ENCODE data around the gene MMP15. TPM values are rescaled to one million over a fixed set of nuclear protein-coding genes. Genes with fewer than 3 reads are reported as not detected.

The MMP15 gene
- total RNA-seq, 1 experiment from 2014 or later, result 55.5 TPM

GRCh38 chr16:58046054-58046881 lies 20.7 kb downstream of the MMP15 start:
- Mint-ChIP-seq H3K36me3 (peaks cover 9% of the 10 kb centered on the region), H3K4me3 (no peak overlapping the region), H3K4me1 (peaks cover 20% of the 10 kb centered on the region), H3K27ac (no peak overlapping the region), H3K9me3 (peaks cover 7% of the 10 kb centered on the region), H3K27me3 (ENCODE audit: low read depth) (no peaks in the 10 kb centered on the region)
- DNase-seq (ENCODE audit: low spot score) (no peak), ATAC-seq (no peak)
- TF ChIP-seq TEAD1 (CRISPR knock-in tag; IDR thresholded peaks at IDR 0.05) (0 out of 2 replicates have a peak, but pooled peaks have one; percentile 4), ATF3 (CRISPR knock-in tag; conservative IDR thresholded peaks at IDR 0.05) (no peak)
- CTCF ChIA-PET, result interaction anchor here (1.0 to 4.7 kb wide), 5 partner anchors 12 to 83 kb away, joined by 3 to 36 read pairs (median 5); partner anchors contain the start of gene CFAP20
- POLR2A ChIA-PET, result no interaction called here

DNA sequence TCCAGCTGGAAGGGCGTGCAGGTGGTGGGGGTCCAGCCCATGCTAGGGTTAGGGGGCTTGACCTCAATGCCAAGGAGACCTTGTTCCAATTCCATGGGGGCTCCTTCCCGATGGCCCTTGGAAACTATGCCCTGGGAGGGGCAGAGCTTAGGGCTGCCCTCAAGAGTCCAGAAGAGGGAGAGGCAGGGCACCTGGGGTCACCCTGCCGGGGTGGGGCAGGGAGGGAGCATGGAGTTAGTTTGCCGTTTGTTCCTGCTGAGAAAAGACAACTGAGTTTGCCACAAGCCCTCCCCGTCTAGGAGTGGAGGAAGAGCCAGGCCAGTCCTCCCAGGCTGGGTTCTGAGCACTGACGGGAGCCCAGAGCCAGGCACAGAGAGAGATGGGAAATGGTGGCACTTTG lies 21.4 kb downstream of the MMP15 start:
- DNase-seq (ENCODE audit: low spot score) (no peak), ATAC-seq (no peak)
- ChIA-PET CTCF (interaction anchor here (0.9 to 4.7 kb wide), 6 partner anchors 13 to 82 kb away, joined by 3 to 36 read pairs (median 8); partner anchors contain the start of gene CFAP20), POLR2A (no interaction called here)
- TF ChIP-seq ZNF416 (CRISPR knock-in tag; IDR thresholded peaks at IDR 0.05) (no peak), ZNF121 (CRISPR knock-in tag; IDR thresholded peaks at IDR 0.05) (no peak), ZNF263 (CRISPR knock-in tag; IDR thresholded peaks at IDR 0.05; ENCODE audit: low read depth) (no peak), SMAD4 (CRISPR knock-in tag; IDR thresholded peaks at IDR 0.05) (no peak), ZNF219 (CRISPR knock-in tag; IDR thresholded peaks at IDR 0.05; ENCODE audit: borderline replicate concordance) (no peak), ATF1 (CRISPR knock-in tag; IDR thresholded peaks at IDR 0.05) (no peak), NFYB (CRISPR knock-in tag; conservative IDR thresholded peaks at IDR 0.05; ENCODE audit: low read depth) (no peak), MLX (CRISPR knock-in tag; IDR thresholded peaks at IDR 0.05) (no peak), CREB1 (CRISPR knock-in tag; IDR thresholded peaks at IDR 0.05) (no peak), JUN (CRISPR knock-in tag; IDR thresholded peaks at IDR 0.05) (no peak), ZBTB21 (CRISPR knock-in tag; IDR thresholded peaks at IDR 0.05; ENCODE audit: borderline replicate concordance) (no peak), ZMAT4 (CRISPR knock-in tag; IDR thresholded peaks at IDR 0.05) (no peak), FOXK1 (CRISPR knock-in tag; IDR thresholded peaks at IDR 0.05) (no peak)
- TF ChIP-seq, protein P1, sequence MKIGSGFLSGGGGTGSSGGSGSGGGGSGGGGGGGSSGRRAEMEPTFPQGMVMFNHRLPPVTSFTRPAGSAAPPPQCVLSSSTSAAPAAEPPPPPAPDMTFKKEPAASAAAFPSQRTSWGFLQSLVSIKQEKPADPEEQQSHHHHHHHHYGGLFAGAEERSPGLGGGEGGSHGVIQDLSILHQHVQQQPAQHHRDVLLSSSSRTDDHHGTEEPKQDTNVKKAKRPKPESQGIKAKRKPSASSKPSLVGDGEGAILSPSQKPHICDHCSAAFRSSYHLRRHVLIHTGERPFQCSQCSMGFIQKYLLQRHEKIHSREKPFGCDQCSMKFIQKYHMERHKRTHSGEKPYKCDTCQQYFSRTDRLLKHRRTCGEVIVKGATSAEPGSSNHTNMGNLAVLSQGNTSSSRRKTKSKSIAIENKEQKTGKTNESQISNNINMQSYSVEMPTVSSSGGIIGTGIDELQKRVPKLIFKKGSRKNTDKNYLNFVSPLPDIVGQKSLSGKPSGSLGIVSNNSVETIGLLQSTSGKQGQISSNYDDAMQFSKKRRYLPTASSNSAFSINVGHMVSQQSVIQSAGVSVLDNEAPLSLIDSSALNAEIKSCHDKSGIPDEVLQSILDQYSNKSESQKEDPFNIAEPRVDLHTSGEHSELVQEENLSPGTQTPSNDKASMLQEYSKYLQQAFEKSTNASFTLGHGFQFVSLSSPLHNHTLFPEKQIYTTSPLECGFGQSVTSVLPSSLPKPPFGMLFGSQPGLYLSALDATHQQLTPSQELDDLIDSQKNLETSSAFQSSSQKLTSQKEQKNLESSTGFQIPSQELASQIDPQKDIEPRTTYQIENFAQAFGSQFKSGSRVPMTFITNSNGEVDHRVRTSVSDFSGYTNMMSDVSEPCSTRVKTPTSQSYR (CRISPR knock-in tag; IDR thresholded peaks at IDR 0.05), result no peak
- no peak overlapping the region for H3K4me3 Mint-ChIP-seq
- peaks cover 7% of the 10 kb centered on the region for H3K9me3 Mint-ChIP-seq
- H3K27ac Mint-ChIP-seq, result no peak overlapping the region
- H3K36me3 Mint-ChIP-seq, result peaks cover 9% of the 10 kb centered on the region
- H3K4me1 Mint-ChIP-seq, result peaks cover 20% of the 10 kb centered on the region
- H3K27me3 Mint-ChIP-seq (ENCODE audit: low read depth), result no peaks in the 10 kb centered on the region

GRCh38 chr16:58047557-58048348 lies 22.2 kb downstream of the MMP15 start:
- Mint-ChIP-seq H3K27ac (no peak overlapping the region), H3K4me3 (no peak overlapping the region)
- CTCF ChIA-PET, result interaction anchor here (0.6 to 4.7 kb wide), 8 partner anchors 15 to 440 kb away, joined by 3 to 36 read pairs (median 8); partner anchors contain the start of gene CFAP20

More at GRCh38 chr16:58047557-58048348, 22.2 kb downstream of the MMP15 start:
- DNase-seq (ENCODE audit: low spot score) (no peak), ATAC-seq (peak; percentile 64)
- peaks cover 20% of the 10 kb centered on the region for H3K4me1 Mint-ChIP-seq
- POLR2A ChIA-PET, result interaction anchor here (1.2 kb wide), 1 partner anchor 82 kb away, joined by 4 read pairs; the partner anchor contains the start of gene CFAP20
- H3K36me3 Mint-ChIP-seq, result peaks cover 9% of the 10 kb centered on the region
- TF ChIP-seq ETV6 (CRISPR knock-in tag; IDR thresholded peaks at IDR 0.05), result no peak
- TF ChIP-seq ZNF416 (CRISPR knock-in tag; IDR thresholded peaks at IDR 0.05), result no peak
- TF ChIP-seq MLX (CRISPR knock-in tag; IDR thresholded peaks at IDR 0.05), result no peak
- no peaks in the 10 kb centered on the region for H3K27me3 Mint-ChIP-seq (ENCODE audit: low read depth)
- H3K9me3 Mint-ChIP-seq, result peaks cover 7% of the 10 kb centered on the region
